Hepatocyte (in vitro differentiated cells): Measurements from ENCODE around the gene NUB1. TPM values are rescaled to one million over a fixed set of nuclear protein-coding genes. Genes with fewer than 3 reads are reported as not detected.

Experiments used
- DNase-seq: peaks from one replicate; pipeline ENCODE4 v3.0.0-alpha.2; 2016; ENCODE audit warnings: low spot score
- H2AFZ ChIP-seq: fragments of 200-600 bp; sonication (generic); 2 replicates; pipeline ENCODE4 v1.6.0; 2016; ENCODE audit warnings: antibody characterized with exemption, mild to moderate bottlenecking
- H3K27ac ChIP-seq: fragments of 200-600 bp; sonication (generic); 2 replicates; pipeline ENCODE4 v1.5.1; 2016; ENCODE audit warnings: mild to moderate bottlenecking
- H3K27me3 ChIP-seq: fragments of 200-600 bp; sonication (generic); 2 replicates; pipeline ENCODE4 v1.6.1; 2016
- H3K36me3 ChIP-seq: fragments of 200-600 bp; sonication (generic); replicated peaks from 2 replicates; pipeline ENCODE4 v1.5.1; 2016; ENCODE audit warnings: low read depth; ENCODE audit not compliant: insufficient read depth
- H3K4me1 ChIP-seq: fragments of 200-600 bp; sonication (generic); 2 replicates; pipeline ENCODE4 v1.5.1; 2016; ENCODE audit warnings: mild to moderate bottlenecking, moderate library complexity; ENCODE audit not compliant: insufficient read depth
- H3K4me2 ChIP-seq: fragments of 200-600 bp; sonication (generic); 2 replicates; pipeline ENCODE4 v1.6.0; 2016
- H3K4me3 ChIP-seq: fragments of 200-600 bp; sonication (generic); 2 replicates; pipeline ENCODE4 v1.5.1; 2016; ENCODE audit warnings: mild to moderate bottlenecking
- H3K79me2 ChIP-seq: fragments of 200-600 bp; sonication (generic); 2 replicates; pipeline ENCODE4 v1.6.0; 2017; ENCODE audit warnings: mild to moderate bottlenecking
- H3K9me2 ChIP-seq: fragments of 200-600 bp; sonication (generic); replicated peaks from 2 replicates; pipeline ENCODE4 v1.6.0; 2017; ENCODE audit warnings: mild to moderate bottlenecking; ENCODE audit not compliant: insufficient read depth
- H3K9me3 ChIP-seq: fragments of 200-600 bp; sonication (generic); 2 replicates; pipeline ENCODE4 v1.5.1; 2016; ENCODE audit warnings: low read depth, mild to moderate bottlenecking
- H4K20me1 ChIP-seq: fragments of 200-600 bp; sonication (generic); 2 replicates; pipeline ENCODE4 v1.6.0; 2016; ENCODE audit warnings: mild to moderate bottlenecking; ENCODE audit not compliant: insufficient read depth, poor library complexity, severe bottlenecking
- CTCF ChIP-seq: fragments of 200-600 bp; sonication (generic); IDR thresholded peaks from 2 replicates; pipeline ENCODE4 v1.5.1; 2016; ENCODE audit warnings: antibody characterized with exemption, mild to moderate bottlenecking; ENCODE audit not compliant: poor library complexity
- EZH2 ChIP-seq: fragments of 200-600 bp; sonication (generic); IDR thresholded peaks from 2 replicates; pipeline ENCODE4 v1.6.1; 2016; ENCODE audit warnings: antibody characterized with exemption, mild to moderate bottlenecking, borderline replicate concordance
- EZH2phosphoT487 ChIP-seq: fragments of 200-600 bp; sonication (generic); IDR thresholded peaks from one replicate; pipeline ENCODE4 v1.6.1; 2018; ENCODE audit warnings: antibody characterized with exemption, mild to moderate bottlenecking, low read depth, moderate library complexity; ENCODE audit not compliant: unreplicated experiment, severe bottlenecking
- WGBS: methylation state at CpG from one replicate; pipeline ENCODE4 v1.1.6; 2016; ENCODE audit warnings: low lambda C conversion rate; ENCODE audit errors: missing lambda C conversion rate; 5-methylcytosine and 5-hydroxymethylcytosine counted together
- polyA plus RNA-seq: library from polyadenylated mRNA; unstranded; fragments of >200 nt; fragmentation: Nextera tagmentation; extraction: Ambion mirVana; gene quantifications from 2 replicates; pipeline ENCODE4 v1.2.1, GENCODE V29; 2016
- total RNA-seq: library from RNA; depleted of rRNA; stranded (reverse); fragments of >200 nt; gene quantifications from 2 replicates; pipeline ENCODE4 v1.2.3, GENCODE V29; 2014

NUB1 gene
- total and polyA plus RNA-seq, 2 experiments from 2014 or later, result 28.4 to 38.6 TPM

DNA sequence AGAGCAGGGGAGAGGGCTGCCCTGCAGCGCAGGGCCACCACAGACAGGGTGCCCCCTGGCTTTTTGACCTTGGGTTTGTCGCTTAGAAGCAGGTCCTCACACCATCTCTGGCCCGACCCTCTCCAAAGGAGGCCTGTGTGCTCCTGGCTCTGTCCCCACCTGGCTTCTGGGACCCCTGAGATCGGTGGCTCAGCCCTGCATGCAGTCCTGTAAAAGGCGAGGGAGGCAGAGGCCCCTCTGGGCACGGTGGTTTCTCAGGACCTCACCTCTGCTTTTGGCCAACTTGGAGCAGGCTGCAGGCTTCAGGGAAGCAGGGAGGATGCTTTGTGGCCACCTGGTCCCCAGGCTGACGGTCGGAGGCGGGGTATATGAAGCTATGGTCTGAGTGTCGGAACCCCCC, 46.8 kb downstream of the NUB1 start:
- H3K27me3 ChIP-seq, result peaks cover 11% of the 10 kb centered on the region
- H3K36me3 ChIP-seq, result no peaks in the 10 kb centered on the region
- H4K20me1 ChIP-seq, result no peaks in the 10 kb centered on the region
- no peaks in the 10 kb centered on the region for H3K4me1 ChIP-seq
- TF ChIP-seq EZH2phosphoT487 (no peak), EZH2 (no peak)
- no peaks in the 10 kb centered on the region for H3K79me2 ChIP-seq
- H3K4me3 ChIP-seq, result no peak overlapping the region
- DNase-seq, result no peak
- 94% methylated on average over 10 of the region's 10 CpGs for WGBS
- H3K4me2 ChIP-seq, result no peak overlapping the region
- no peak overlapping the region for H3K27ac ChIP-seq
- H2AFZ ChIP-seq, result no peak overlapping the region
- no peaks in the 10 kb centered on the region for H3K9me2 ChIP-seq
- H3K9me3 ChIP-seq, result no peaks in the 10 kb centered on the region

GRCh38 chr7:151389096-151389767, 47.6 kb downstream of the NUB1 start:
- Histone ChIP-seq H3K27me3 (peaks cover 4% of the 10 kb centered on the region), H3K36me3 (no peaks in the 10 kb centered on the region), H3K9me3 (no peaks in the 10 kb centered on the region), H3K27ac (no peak overlapping the region), H3K9me2 (no peaks in the 10 kb centered on the region), H2AFZ (no peak overlapping the region), H4K20me1 (no peaks in the 10 kb centered on the region), H3K4me3 (no peak overlapping the region), H3K79me2 (no peaks in the 10 kb centered on the region), H3K4me2 (no peak overlapping the region), H3K4me1 (no peaks in the 10 kb centered on the region)
- 94% methylated on average over 21 of the region's 21 CpGs for WGBS
- no peak for TF ChIP-seq EZH2
- TF ChIP-seq EZH2phosphoT487, result no peak
- no peak for TF ChIP-seq CTCF
- DNase-seq, result no peak

- no peaks in the 10 kb centered on the region for H3K4me1 ChIP-seq
- no peak overlapping the region for H3K4me2 ChIP-seq
- no peaks in the 10 kb centered on the region for H3K27me3 ChIP-seq
- TF ChIP-seq EZH2phosphoT487, result no peak
- no peak for TF ChIP-seq CTCF
- TF ChIP-seq EZH2, result no peak
- H3K9me3 ChIP-seq, result no peaks in the 10 kb centered on the region
- no peaks in the 10 kb centered on the region for H3K79me2 ChIP-seq
- H3K9me2 ChIP-seq, result no peaks in the 10 kb centered on the region
- no peak overlapping the region for H3K27ac ChIP-seq
- H2AFZ ChIP-seq, result no peak overlapping the region
- H3K4me3 ChIP-seq, result no peak overlapping the region
- WGBS, result 94% methylated on average over 22 of the region's 24 CpGs
- DNase-seq, result no peak
- no peaks in the 10 kb centered on the region for H4K20me1 ChIP-seq
- H3K36me3 ChIP-seq, result no peaks in the 10 kb centered on the region
Observed at GRCh38 chr7:151389768-151390597, 48.4 kb downstream of the NUB1 start.
